ENCODE measurements around the gene SH3BP1. TPM values are rescaled to one million over a fixed set of nuclear protein-coding genes. Genes with fewer than 3 reads are reported as not detected.
"Not testable (repeated sequence)": the region's sequence is repeated elsewhere in the genome, so short reads cannot be mapped to it uniquely, and the experiment has no call there.

Gene SH3BP1, protein sequence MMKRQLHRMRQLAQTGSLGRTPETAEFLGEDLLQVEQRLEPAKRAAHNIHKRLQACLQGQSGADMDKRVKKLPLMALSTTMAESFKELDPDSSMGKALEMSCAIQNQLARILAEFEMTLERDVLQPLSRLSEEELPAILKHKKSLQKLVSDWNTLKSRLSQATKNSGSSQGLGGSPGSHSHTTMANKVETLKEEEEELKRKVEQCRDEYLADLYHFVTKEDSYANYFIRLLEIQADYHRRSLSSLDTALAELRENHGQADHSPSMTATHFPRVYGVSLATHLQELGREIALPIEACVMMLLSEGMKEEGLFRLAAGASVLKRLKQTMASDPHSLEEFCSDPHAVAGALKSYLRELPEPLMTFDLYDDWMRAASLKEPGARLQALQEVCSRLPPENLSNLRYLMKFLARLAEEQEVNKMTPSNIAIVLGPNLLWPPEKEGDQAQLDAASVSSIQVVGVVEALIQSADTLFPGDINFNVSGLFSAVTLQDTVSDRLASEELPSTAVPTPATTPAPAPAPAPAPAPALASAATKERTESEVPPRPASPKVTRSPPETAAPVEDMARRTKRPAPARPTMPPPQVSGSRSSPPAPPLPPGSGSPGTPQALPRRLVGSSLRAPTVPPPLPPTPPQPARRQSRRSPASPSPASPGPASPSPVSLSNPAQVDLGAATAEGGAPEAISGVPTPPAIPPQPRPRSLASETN
- 87.9 and 88.4 TPM in 2 replicates for total RNA-seq

DNA sequence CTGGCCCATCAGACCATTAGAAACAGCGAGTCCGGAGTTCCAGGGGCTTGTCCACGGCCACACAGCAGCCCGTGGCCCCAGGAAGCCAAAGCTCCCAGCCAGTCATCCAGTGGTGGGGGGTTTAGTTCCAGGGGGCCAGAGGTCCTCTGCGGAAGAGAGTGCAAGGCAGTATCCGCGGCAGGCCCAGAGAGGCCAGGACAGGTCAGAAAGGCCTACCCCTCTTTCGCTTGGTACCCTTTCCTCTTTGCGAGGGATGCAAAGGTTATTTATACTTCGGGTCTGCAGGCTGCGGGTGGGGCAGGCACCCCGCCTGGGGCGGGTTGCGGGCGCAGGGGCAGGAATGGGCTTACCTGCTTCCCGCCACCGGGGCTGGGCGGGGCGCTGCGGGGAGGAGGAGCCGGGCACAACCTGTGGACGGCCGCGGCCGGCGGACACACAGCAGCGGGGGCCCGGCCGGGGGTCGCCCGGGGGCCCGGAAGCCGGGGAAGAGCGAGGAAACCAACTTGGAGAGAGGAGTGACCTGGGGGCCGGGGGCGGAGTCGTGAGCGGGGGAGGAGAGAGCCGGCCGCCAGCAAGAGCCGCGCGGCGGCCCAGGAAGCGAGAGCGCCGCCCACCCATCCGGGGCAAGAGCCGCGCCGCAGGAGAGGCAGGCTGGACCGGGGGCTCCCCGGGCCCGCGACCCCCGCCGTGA is at the start of gene SH3BP1:
TSS of gene SH3BP1 (plus strand) at position 600 of the 691 bp plus-strand sequence. CDS start 119 bp downstream, outside the sequence.
- intact Hi-C loops (cut with micrococcal nuclease), result loop anchor here (10.0 kb wide), 1 partner anchor 206 kb away; the partner anchor contains the start of genes ANKRD54 and EIF3L
- Mint-ChIP-seq H3K36me3 (ENCODE audit: low read depth) (peaks cover 23% of the 10 kb centered on the region), H3K27ac (peak within 1 kb of the TSS; percentile 93), H3K4me3 (peak within 1 kb of the TSS; percentile 95), H3K27me3 (no peaks in the 10 kb centered on the region), H3K9me3 (no peaks in the 10 kb centered on the region), H3K4me1 (peaks cover 69% of the 10 kb centered on the region)
- ATAC-seq (ENCODE audit: low read depth), result peak; percentile 64
- TF ChIP-seq, protein P1, sequence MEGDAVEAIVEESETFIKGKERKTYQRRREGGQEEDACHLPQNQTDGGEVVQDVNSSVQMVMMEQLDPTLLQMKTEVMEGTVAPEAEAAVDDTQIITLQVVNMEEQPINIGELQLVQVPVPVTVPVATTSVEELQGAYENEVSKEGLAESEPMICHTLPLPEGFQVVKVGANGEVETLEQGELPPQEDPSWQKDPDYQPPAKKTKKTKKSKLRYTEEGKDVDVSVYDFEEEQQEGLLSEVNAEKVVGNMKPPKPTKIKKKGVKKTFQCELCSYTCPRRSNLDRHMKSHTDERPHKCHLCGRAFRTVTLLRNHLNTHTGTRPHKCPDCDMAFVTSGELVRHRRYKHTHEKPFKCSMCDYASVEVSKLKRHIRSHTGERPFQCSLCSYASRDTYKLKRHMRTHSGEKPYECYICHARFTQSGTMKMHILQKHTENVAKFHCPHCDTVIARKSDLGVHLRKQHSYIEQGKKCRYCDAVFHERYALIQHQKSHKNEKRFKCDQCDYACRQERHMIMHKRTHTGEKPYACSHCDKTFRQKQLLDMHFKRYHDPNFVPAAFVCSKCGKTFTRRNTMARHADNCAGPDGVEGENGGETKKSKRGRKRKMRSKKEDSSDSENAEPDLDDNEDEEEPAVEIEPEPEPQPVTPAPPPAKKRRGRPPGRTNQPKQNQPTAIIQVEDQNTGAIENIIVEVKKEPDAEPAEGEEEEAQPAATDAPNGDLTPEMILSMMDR (IDR thresholded peaks at IDR 0.05), result no peak
- ChIA-PET POLR2A (interaction anchor here (0.6 to 5.5 kb wide), 9 partner anchors 9 to 676 kb away, joined by 3 to 51 read pairs (median 4); partner anchors contain the start of genes GGA1, LGALS1 and PDXP), CTCF (interaction anchor here (1.2 to 7.1 kb wide), 3 partner anchors 12 to 43 kb away, joined by 4 to 163 read pairs (median 90); partner anchors contain the start of genes GGA1 and NOL12)
- peak; percentile 63 for DNase-seq

DNA sequence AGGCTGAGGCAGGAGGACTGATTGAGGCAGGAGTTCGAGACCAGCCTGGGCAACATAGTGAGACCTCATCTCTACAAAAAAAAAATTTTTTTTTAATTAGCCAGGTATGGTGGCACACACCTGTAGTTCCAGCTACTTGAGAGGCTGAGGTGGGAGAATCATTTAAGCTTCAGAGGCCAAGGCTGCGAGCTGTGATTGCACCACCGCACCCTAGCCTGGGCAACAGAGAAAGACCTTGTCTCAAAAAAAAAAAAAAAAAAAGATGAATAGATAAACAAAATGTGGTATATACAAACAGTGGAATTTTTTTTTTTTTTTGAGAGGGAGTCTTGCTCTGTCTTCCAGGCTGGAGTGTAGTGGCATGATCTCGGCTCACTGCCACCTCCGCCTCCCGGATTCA is 48.4 kb upstream of the SH3BP1 start:
- H3K4me1 Mint-ChIP-seq, result peaks cover 11% of the 10 kb centered on the region
- CTCF ChIA-PET, result interaction anchor here (1.1 to 2.1 kb wide), 3 partner anchors 24 to 50 kb away, joined by 3 to 23 read pairs (median 3); no protein-coding TSS in a partner anchor
- H3K27me3 Mint-ChIP-seq; ATAC-seq (ENCODE audit: low read depth); H3K4me3 Mint-ChIP-seq; DNase-seq; H3K27ac Mint-ChIP-seq; H3K36me3 Mint-ChIP-seq (ENCODE audit: low read depth); intact Hi-C loops (cut with micrococcal nuclease); H3K9me3 Mint-ChIP-seq: not testable (repeated sequence)
- POLR2A ChIA-PET, result interaction anchor here (0.6 to 0.7 kb wide), 3 partner anchors 110 to 1352 kb away, joined by 3 to 17 read pairs (median 3); partner anchors contain the start of genes APOL2, MPST and TST

DNA sequence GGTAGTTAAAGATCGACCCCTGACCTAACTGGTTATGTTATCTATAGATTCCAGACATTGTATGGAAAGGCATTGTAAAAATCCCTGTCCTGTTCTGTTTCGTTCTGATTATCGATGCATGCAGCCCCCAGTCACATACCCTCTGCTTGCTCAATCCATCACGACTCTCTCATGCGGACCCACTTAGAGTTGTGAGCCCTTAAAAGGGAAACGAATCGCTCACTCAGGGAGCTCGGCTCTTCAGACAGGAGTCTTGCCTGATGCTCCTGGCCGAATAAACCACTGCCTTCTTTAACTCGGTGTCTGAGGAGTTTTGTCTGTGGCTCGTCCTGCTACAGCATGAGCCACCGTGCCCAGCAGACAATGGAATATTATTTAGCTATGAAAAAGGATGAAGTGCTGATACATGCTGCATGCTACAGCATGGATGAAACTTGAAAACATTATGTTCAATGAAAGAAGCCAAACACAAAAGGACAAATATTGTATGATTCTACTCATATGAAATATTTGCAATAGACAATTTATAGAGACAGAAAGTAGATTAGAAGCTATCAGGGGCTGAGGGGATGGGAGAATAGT is 47.6 kb upstream of the SH3BP1 start:
- H3K27me3 Mint-ChIP-seq, result peaks cover 6% of the 10 kb centered on the region
- H3K9me3 Mint-ChIP-seq, result no peaks in the 10 kb centered on the region
- peaks cover 11% of the 10 kb centered on the region for H3K4me1 Mint-ChIP-seq
- DNase-seq (no peak), ATAC-seq (ENCODE audit: low read depth) (no peak)
- TF ChIP-seq, protein P1 (IDR thresholded peaks at IDR 0.05), result no peak
- no peaks in the 10 kb centered on the region for H3K36me3 Mint-ChIP-seq (ENCODE audit: low read depth)
- H3K27ac Mint-ChIP-seq, result peak overlapping the region; percentile 81
- peak overlapping the region; percentile 81 for H3K4me3 Mint-ChIP-seq
- intact Hi-C loops (cut with micrococcal nuclease), result loop anchor here (1.0 kb wide), 3 partner anchors 16 to 54 kb away; partner anchors contain the start of gene GGA1
- ChIA-PET CTCF (interaction anchor here (0.7 to 2.6 kb wide), 18 partner anchors 9 to 277 kb away, joined by 3 to 33 read pairs (median 4); partner anchors contain the start of genes GGA1 and MFNG), POLR2A (interaction anchor here (0.6 to 1.6 kb wide), 9 partner anchors 12 to 350 kb away, joined by 3 to 36 read pairs (median 6); partner anchors contain the start of genes GGA1, LGALS2, NOL12 and PDXP)

DNA sequence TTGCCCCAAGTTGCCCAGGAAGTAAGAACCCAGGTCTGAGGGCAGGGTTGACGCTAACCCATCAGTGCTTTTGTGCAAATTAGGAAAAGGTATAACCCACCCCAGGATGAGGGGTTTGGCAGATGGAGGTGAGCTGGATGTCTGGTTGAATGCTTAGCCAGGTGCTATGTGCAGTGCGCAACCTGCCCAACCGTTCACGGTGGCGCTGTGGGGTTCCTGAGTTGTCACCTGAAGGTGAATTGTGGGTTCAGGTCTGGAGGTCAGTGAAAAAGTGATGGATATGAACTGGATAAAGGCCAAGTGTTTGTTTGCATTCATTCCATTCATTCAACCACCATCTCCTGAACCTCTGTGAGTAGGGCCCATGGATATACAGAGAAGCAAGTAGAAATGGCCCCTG is 45.2 kb upstream of the SH3BP1 start:
- Mint-ChIP-seq H3K36me3 (ENCODE audit: low read depth) (no peaks in the 10 kb centered on the region), H3K4me1 (peaks cover 11% of the 10 kb centered on the region), H3K4me3 (no peak overlapping the region), H3K27me3 (no peaks in the 10 kb centered on the region), H3K27ac (no peak overlapping the region), H3K9me3 (no peaks in the 10 kb centered on the region)
- ChIA-PET CTCF (interaction anchor here (1.6 to 2.6 kb wide), 3 partner anchors 13 to 50 kb away, joined by 4 to 33 read pairs (median 5); partner anchors contain the start of gene GGA1), POLR2A (no interaction called here)
- DNase-seq (no peak), ATAC-seq (ENCODE audit: low read depth) (no peak)
- intact Hi-C loops (cut with micrococcal nuclease), result no loop called here
- TF ChIP-seq, protein P1 (IDR thresholded peaks at IDR 0.05), result no peak

DNA sequence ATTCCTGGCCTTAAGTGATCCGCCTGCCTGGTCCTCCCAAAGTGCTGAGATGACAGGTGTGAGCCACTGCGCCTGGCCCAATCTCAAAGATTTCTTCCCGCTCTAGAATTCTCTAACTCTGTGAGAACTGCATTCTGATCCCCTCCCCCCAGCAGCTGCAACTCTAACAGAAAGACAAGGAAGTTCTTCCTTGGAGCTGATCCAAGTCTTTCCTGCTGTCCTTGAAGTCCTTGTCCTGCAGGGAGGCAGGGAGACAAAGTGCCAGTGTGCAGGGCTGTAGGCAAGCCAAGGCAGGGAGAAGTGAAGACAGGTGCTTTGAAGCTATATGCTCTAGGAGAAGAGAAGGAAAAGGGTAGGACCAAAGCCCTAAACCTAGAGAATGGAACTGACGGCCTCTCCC is 40.3 kb upstream of the SH3BP1 start:
- H3K9me3 Mint-ChIP-seq, result no peaks in the 10 kb centered on the region
- intact Hi-C loops (cut with micrococcal nuclease), result no loop called here
- peaks cover 10% of the 10 kb centered on the region for H3K27me3 Mint-ChIP-seq
- no peaks in the 10 kb centered on the region for H3K36me3 Mint-ChIP-seq (ENCODE audit: low read depth)
- TF ChIP-seq, protein P1 (IDR thresholded peaks at IDR 0.05), result no peak
- ChIA-PET CTCF (no interaction called here), POLR2A (interaction anchor here (0.6 to 0.7 kb wide), 3 partner anchors 55 to 353 kb away, joined by 3 to 4 read pairs (median 4); no protein-coding TSS in a partner anchor)
- H3K4me1 Mint-ChIP-seq, result no peaks in the 10 kb centered on the region
- DNase-seq, result no peak
- no peak overlapping the region for H3K27ac Mint-ChIP-seq
- no peak overlapping the region for H3K4me3 Mint-ChIP-seq
- no peak for ATAC-seq (ENCODE audit: low read depth)
